Cardiac fibroblast (primary cell): ENCODE results near the gene CADM2.
A peak's percentile ranks its signal among the peaks of the same experiment; 100 is the strongest.

Source experiments
- DNase-seq, 2 donors: peaks; one replicate each; pipeline versions ENCODE4 v3.0.0 to v3.0.0-alpha.2; 2010; ENCODE audit warnings: low read depth in 2 of 2
- H3K4me3 ChIP-seq, 2 donors: replicated peaks in 1 of 2; 1 replicate in 1 of 2; 2 replicates in 1 of 2; pipeline ENCODE4 v1.5.1; 2011; ENCODE audit warnings: low read depth in 2 of 2, low read length in 2 of 2, mild to moderate bottlenecking in 2 of 2, moderate library complexity in 1 of 2
- CTCF ChIP-seq: IDR thresholded peaks from one replicate; pipeline ENCODE4 v1.5.1; 2011; ENCODE audit warnings: low read depth, mild to moderate bottlenecking, low read length, inconsistent platforms

Gene CADM2

DNA sequence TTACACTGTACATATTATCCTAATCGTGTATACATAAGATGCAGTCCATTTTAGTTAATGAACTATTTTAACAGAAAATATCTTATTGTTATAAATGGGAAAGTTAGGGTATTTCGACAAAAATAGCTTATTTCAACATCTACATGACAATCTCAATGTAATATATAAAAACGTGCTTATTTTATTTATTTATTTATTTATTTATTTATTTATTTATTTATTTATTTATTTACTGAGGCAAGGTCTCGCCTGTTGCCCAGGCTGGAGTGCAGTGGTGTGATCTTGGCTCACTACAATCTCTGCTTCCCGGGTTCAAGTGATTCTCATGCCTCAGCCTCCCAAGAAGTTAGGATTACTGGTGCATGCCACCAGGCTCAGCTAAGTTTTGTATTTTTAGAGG lies 614.2 kb downstream of the CADM2 start:
- no peak for DNase-seq
- TF ChIP-seq CTCF, result no peak
- no peak overlapping the region for H3K4me3 ChIP-seq

GRCh38 chr3:85574006-85574705 lies 615.4 kb downstream of the CADM2 start:
- no peak overlapping the region for H3K4me3 ChIP-seq
- TF ChIP-seq CTCF, result no peak
- peak in 1 of 2 donors; percentile 51 for DNase-seq

DNA sequence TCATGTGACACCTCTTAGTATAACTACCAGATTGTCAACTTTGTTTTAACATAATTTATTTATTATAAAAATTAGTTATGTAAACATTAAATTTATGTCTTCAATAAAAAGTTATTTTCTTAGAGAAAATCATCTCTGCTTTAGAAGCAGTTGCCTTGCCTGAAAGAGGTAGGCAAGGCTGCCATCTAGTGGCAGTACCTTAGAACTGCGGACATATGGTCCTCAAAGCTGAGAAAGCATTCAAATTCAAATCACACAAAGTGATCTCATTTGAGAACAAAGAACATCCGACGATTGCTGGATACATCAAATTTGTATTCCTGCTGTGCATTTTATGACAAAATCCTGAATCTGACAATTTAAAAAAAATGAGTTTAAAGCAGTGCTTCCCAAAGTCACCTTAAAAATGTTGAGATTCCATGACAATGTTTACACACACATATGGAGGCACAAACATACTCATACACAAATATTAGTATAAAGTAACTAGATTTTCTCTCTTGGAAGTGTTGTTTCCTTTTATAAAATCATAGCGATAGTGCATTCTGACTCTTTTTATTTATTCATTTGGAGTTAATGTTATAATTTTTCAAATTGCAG lies 617.4 kb downstream of the CADM2 start:
- TF ChIP-seq CTCF, result peak; percentile 84
- no peak overlapping the region for H3K4me3 ChIP-seq
- peak; percentile 68 to 77 for DNase-seq

GRCh38 chr3:85576697-85577200 lies 618.0 kb downstream of the CADM2 start:
- no peak overlapping the region for H3K4me3 ChIP-seq
- TF ChIP-seq CTCF, result no peak
- no peak for DNase-seq

- DNase-seq, result no peak
- no peak overlapping the region for H3K4me3 ChIP-seq
- TF ChIP-seq CTCF, result no peak
Measured at GRCh38 chr3:85584779-85585356, 626.1 kb downstream of the CADM2 start.

DNA sequence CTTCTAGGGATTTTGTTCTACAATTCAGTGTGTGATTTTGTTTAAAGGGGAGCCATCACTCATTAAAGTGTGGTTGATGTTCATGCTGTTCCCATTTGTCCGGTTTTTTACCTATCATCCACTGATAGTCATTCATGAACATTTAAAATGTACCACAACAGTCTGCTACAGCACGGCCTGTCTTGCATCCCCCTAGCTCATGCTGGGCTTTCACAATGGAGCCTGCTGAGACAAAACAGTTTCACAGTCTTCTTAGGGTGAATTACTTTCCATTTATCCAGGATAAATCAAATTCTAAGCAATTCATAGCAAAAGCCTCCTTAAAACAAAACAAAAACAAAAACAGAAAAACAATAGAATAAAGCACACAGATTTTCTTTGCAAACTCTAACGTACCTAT lies 627.2 kb downstream of the CADM2 start:
- no peak overlapping the region for H3K4me3 ChIP-seq
- DNase-seq, result no peak
- no peak for TF ChIP-seq CTCF
